Activated naive CD4-positive, alpha-beta T cell treated with anti-CD3 and anti-CD28 coated beads for 36 hours (primary cell): ENCODE measurements around the gene ARF6. TPM values are rescaled to one million over a fixed set of nuclear protein-coding genes. Genes with fewer than 3 reads are reported as not detected.

Source experiments
- CTCF ChIA-PET: fragments of 350-600 bp; sonication (Branson Sonifier 250); formaldehyde crosslinking; loops from one replicate; lab custom pipeline; 2021; ENCODE audit warnings: antibody characterized with exemption; lab: Charles Lee
- DNase-seq: peaks from one replicate; pipeline ENCODE4 v3.0.0-alpha.2; 2020
- H3K27ac Mint-ChIP-seq: one replicate; pipeline ENCODE4 v1.8.0; 2021; ENCODE audit warnings: mild to moderate bottlenecking, mixed read lengths
- H3K27me3 Mint-ChIP-seq: one replicate; pipeline ENCODE4 v1.8.0; 2021; ENCODE audit warnings: low read depth, mixed read lengths
- H3K36me3 Mint-ChIP-seq: one replicate; pipeline ENCODE4 v1.8.0; 2021; ENCODE audit warnings: low read depth, mixed read lengths
- H3K4me1 Mint-ChIP-seq: one replicate; pipeline ENCODE4 v1.8.0; 2021; ENCODE audit warnings: low read depth, mixed read lengths
- H3K4me3 Mint-ChIP-seq: one replicate; pipeline ENCODE4 v1.8.0; 2021; ENCODE audit warnings: mild to moderate bottlenecking, moderate library complexity, mixed read lengths
- H3K9me3 Mint-ChIP-seq: one replicate; pipeline ENCODE4 v1.8.0; 2021; ENCODE audit warnings: mixed read lengths
- intact Hi-C: fragments of 100-400 bp; cut with micrococcal nuclease; formaldehyde crosslinking; loops from one replicate; pipeline ENCODE4 v1.15.1; 2023
- total RNA-seq, 2 experiments: library from RNA; stranded (reverse); gene quantifications; one replicate each; pipeline ENCODE4 v1.2.3, GENCODE V29; 2021

ARF6 gene
- total RNA-seq, 2 experiments from 2014 or later = 128 to 129 TPM

DNA sequence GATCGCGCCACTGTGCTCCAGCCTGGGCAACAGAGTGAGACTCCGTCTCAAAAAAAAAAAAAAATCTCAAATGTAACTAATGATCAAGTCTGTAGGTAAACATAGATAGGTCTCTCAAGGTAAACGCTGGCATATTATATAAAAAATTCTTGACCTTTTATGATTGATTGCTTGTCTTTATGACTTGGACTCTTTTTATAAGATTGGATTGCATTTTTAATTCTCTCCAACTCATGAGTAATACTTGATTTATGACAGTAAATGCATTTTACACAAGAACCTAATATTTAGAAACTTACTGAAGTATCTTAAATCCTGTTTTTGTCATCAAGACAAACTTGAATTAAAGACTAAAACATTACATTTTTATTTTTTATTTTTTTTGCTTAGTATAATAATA, 16.1 kb downstream of the ARF6 start:
- Mint-ChIP-seq H3K4me1 (peaks cover 40% of the 10 kb centered on the region), H3K9me3 (peaks cover 1% of the 10 kb centered on the region), H3K27ac (no peak overlapping the region), H3K36me3 (peaks cover 2% of the 10 kb centered on the region), H3K27me3 (no peaks in the 10 kb centered on the region), H3K4me3 (no peak overlapping the region)
- intact Hi-C loops = no loop called here
- no peak for DNase-seq
- CTCF ChIA-PET = no interaction called here

DNA sequence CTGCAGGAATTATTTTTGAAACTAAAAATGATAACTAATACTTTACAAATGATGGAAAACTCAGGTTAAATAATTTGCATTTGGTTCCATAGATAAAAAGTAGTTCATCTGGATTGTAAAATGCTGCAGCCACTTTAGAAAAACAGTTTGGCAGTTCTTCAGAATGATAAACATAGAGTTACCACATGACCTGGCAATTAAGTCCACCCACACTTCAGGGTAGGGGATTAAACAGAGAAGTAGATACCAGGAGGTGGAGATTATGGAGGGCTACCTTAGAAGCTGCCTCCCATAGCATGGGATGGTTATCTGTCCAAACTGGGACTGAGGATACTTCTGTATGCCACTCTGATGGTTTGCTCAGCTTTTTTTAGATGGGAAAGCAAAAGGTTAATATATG, 22.2 kb downstream of the ARF6 start:
- Mint-ChIP-seq H3K4me3 (no peak overlapping the region), H3K27ac (no peak overlapping the region), H3K36me3 (no peaks in the 10 kb centered on the region), H3K27me3 (no peaks in the 10 kb centered on the region), H3K4me1 (peaks cover 21% of the 10 kb centered on the region), H3K9me3 (no peaks in the 10 kb centered on the region)
- CTCF ChIA-PET = interaction anchor here (0.7 to 1.3 kb wide), 3 partner anchors 36 to 220 kb away, joined by 3 to 4 read pairs (median 4); no protein-coding TSS in a partner anchor
- DNase-seq = no peak
- intact Hi-C loops = no loop called here

GRCh38 chr14:49918706-49919105, 25.8 kb downstream of the ARF6 start:
- Mint-ChIP-seq H3K27ac (no peak overlapping the region), H3K4me1 (peaks cover 22% of the 10 kb centered on the region), H3K9me3 (no peaks in the 10 kb centered on the region), H3K4me3 (no peak overlapping the region), H3K27me3 (no peaks in the 10 kb centered on the region), H3K36me3 (no peaks in the 10 kb centered on the region)
- DNase-seq = no peak
- intact Hi-C loops = no loop called here
- CTCF ChIA-PET = interaction anchor here (0.7 to 1.4 kb wide), 2 partner anchors 22 to 53 kb away, joined by 3 to 7 read pairs; no protein-coding TSS in a partner anchor

GRCh38 chr14:49919825-49920659, 27.2 kb downstream of the ARF6 start:
- Mint-ChIP-seq H3K9me3 (no peaks in the 10 kb centered on the region), H3K4me1 (peaks cover 19% of the 10 kb centered on the region), H3K27ac (no peak overlapping the region), H3K4me3 (no peak overlapping the region), H3K27me3 (no peaks in the 10 kb centered on the region), H3K36me3 (no peaks in the 10 kb centered on the region)
- DNase-seq = no peak
- CTCF ChIA-PET = no interaction called here
- intact Hi-C loops = no loop called here

GRCh38 chr14:49920935-49921334, 28.1 kb downstream of the ARF6 start:
- Mint-ChIP-seq H3K27me3 (no peaks in the 10 kb centered on the region), H3K4me1 (peaks cover 17% of the 10 kb centered on the region), H3K9me3 (no peaks in the 10 kb centered on the region), H3K27ac (no peak overlapping the region), H3K36me3 (no peaks in the 10 kb centered on the region), H3K4me3 (no peak overlapping the region)
- CTCF ChIA-PET = no interaction called here
- intact Hi-C loops = no loop called here
- DNase-seq = no peak

- peaks cover 17% of the 10 kb centered on the region for H3K4me1 Mint-ChIP-seq
- CTCF ChIA-PET = no interaction called here
- H3K27ac Mint-ChIP-seq = no peak overlapping the region
- intact Hi-C loops = no loop called here
- no peak for DNase-seq
- H3K9me3 Mint-ChIP-seq = no peaks in the 10 kb centered on the region
- no peaks in the 10 kb centered on the region for H3K36me3 Mint-ChIP-seq
- H3K27me3 Mint-ChIP-seq = no peaks in the 10 kb centered on the region
- no peak overlapping the region for H3K4me3 Mint-ChIP-seq
These were observed 28.5 kb downstream of the ARF6 start for GRCh38 chr14:49921401-49921800.

DNA sequence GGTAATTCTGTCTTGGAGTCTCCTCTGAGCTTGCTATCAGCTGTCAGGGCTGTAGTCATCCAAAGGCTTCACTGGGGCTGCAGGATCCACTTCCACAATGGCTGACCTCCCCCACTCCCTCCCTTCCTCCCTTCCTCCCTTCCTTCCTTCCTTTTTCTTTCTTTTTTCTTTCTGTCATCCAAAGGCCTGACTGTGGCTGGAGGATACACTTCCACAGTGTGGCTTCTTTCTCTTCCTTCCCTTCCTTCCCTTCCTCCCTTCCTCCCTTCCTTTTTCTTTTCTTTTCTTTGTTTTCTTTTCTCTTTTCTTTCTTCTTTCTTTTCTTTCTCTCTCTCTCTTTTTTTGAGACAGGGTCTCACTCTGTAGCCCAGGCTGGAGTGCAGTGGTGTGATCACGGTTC, 30.6 kb downstream of the ARF6 start:
- H3K27ac Mint-ChIP-seq = no peak overlapping the region

GRCh38 chr14:49923881-49924280, 31.0 kb downstream of the ARF6 start:
- no peak overlapping the region for H3K4me3 Mint-ChIP-seq
- H3K27me3 Mint-ChIP-seq = no peaks in the 10 kb centered on the region
- H3K36me3 Mint-ChIP-seq = no peaks in the 10 kb centered on the region
- intact Hi-C loops = no loop called here
- peaks cover 17% of the 10 kb centered on the region for H3K4me1 Mint-ChIP-seq
- H3K27ac Mint-ChIP-seq = no peak overlapping the region
- DNase-seq = no peak
- CTCF ChIA-PET = interaction anchor here (0.6 kb wide), 1 partner anchor 33 kb away, joined by 3 read pairs; no protein-coding TSS in a partner anchor
- H3K9me3 Mint-ChIP-seq = no peaks in the 10 kb centered on the region

More for the DNA sequence above, 30.6 kb downstream of the ARF6 start:
- DNase-seq = no peak
- peaks cover 17% of the 10 kb centered on the region for H3K4me1 Mint-ChIP-seq
- no peaks in the 10 kb centered on the region for H3K9me3 Mint-ChIP-seq
- no peak overlapping the region for H3K4me3 Mint-ChIP-seq
- CTCF ChIA-PET = interaction anchor here (0.6 to 0.7 kb wide), 2 partner anchors 19 to 416 kb away, joined by 3 read pairs; no protein-coding TSS in a partner anchor
- intact Hi-C loops = no loop called here
- no peaks in the 10 kb centered on the region for H3K27me3 Mint-ChIP-seq
- no peaks in the 10 kb centered on the region for H3K36me3 Mint-ChIP-seq

DNA sequence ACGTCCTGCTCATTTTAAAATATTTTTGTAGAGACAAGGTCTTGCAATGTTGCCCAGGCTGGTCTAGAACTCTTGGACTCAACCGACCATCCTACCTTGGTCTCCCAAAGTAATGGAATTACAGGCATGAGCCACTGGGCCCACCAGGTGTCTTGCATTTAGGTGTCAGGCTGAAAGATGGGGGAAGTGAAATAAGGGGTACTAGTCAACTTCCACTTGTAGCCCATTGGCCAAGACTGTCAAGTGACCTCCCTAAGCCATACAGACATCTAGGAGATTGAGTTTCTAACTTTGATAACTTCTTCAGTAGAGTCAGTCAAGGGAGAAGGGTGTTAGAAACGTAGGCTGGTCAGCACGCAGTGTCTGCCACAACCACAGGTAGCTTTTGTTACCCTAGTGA, 32.0 kb downstream of the ARF6 start:
- CTCF ChIA-PET = interaction anchor here (1.0 to 1.1 kb wide), 2 partner anchors 59 to 79 kb away, joined by 3 read pairs; no protein-coding TSS in a partner anchor
- DNase-seq = no peak
- H3K36me3 Mint-ChIP-seq = no peaks in the 10 kb centered on the region
- intact Hi-C loops = no loop called here
- H3K27me3 Mint-ChIP-seq = no peaks in the 10 kb centered on the region
- no peak overlapping the region for H3K4me3 Mint-ChIP-seq
- no peaks in the 10 kb centered on the region for H3K9me3 Mint-ChIP-seq
- peaks cover 16% of the 10 kb centered on the region for H3K4me1 Mint-ChIP-seq
- no peak overlapping the region for H3K27ac Mint-ChIP-seq

DNA sequence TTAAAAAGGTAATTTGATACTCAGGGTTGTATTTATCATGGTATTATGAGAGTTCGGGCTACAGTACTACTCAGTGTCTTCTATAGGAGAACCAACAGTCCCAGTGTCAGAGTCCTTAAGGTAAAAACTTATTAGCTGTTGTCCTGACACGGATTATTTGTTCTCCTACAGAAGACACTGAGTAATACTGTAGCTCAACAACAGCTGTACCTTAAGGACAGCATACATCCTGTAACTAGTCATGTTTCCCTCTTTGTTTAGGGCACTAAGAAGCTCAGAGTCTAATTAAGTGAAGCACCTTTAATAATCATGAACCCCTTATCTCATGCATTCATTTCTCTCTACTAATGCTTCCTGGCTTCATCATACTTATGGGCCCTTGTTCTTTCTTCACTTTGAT, 33.9 kb downstream of the ARF6 start:
- no peak for DNase-seq
- peaks cover 12% of the 10 kb centered on the region for H3K4me1 Mint-ChIP-seq
- no peaks in the 10 kb centered on the region for H3K27me3 Mint-ChIP-seq
- H3K27ac Mint-ChIP-seq = no peak overlapping the region
- no peaks in the 10 kb centered on the region for H3K9me3 Mint-ChIP-seq
- H3K36me3 Mint-ChIP-seq = no peaks in the 10 kb centered on the region
- intact Hi-C loops = no loop called here
- CTCF ChIA-PET = interaction anchor here (0.5 to 1.0 kb wide), 2 partner anchors 47 to 267 kb away, joined by 3 read pairs; no protein-coding TSS in a partner anchor
- H3K4me3 Mint-ChIP-seq = no peak overlapping the region

GRCh38 chr14:49928015-49928414, 35.1 kb downstream of the ARF6 start:
- no peaks in the 10 kb centered on the region for H3K27me3 Mint-ChIP-seq
- no peak overlapping the region for H3K4me3 Mint-ChIP-seq
- peaks cover 9% of the 10 kb centered on the region for H3K4me1 Mint-ChIP-seq
- CTCF ChIA-PET = no interaction called here
- no peak overlapping the region for H3K27ac Mint-ChIP-seq
- intact Hi-C loops = no loop called here
- no peak for DNase-seq
- no peaks in the 10 kb centered on the region for H3K36me3 Mint-ChIP-seq
- H3K9me3 Mint-ChIP-seq = no peaks in the 10 kb centered on the region

- Mint-ChIP-seq H3K36me3 (no peaks in the 10 kb centered on the region), H3K4me1 (peaks cover 4% of the 10 kb centered on the region), H3K4me3 (no peak overlapping the region), H3K27me3 (no peaks in the 10 kb centered on the region), H3K27ac (no peak overlapping the region), H3K9me3 (no peaks in the 10 kb centered on the region)
- CTCF ChIA-PET = interaction anchor here (1.0 kb wide), 1 partner anchor 45 kb away, joined by 4 read pairs; no protein-coding TSS in a partner anchor
- intact Hi-C loops = loop anchor here (1.0 kb wide), 1 partner anchor 11 kb away; no protein-coding TSS in a partner anchor
- no peak for DNase-seq
These were observed 37.8 kb downstream of the ARF6 start for GRCh38 chr14:49930720-49931119.
